OCI-LY7 (cell line): ENCODE results near the gene CLEC16A.

Source experiments
- CTCF ChIP-seq: fragments of 200-600 bp; sonication (generic); conservative IDR thresholded peaks from 2 replicates; pipeline ENCODE4 v1.5.1; 2014; ENCODE audit warnings: mild to moderate bottlenecking, antibody characterized with exemption, low read length, moderate library complexity, mixed read lengths
- EZH2phosphoT487 ChIP-seq: fragments of 200-600 bp; sonication (generic); IDR thresholded peaks from 2 replicates; pipeline ENCODE4 v1.6.1; 2018; ENCODE audit warnings: low read depth, borderline replicate concordance, mild to moderate bottlenecking, mixed run types, antibody characterized with exemption, low read length, moderate library complexity, mixed read lengths

- TF ChIP-seq CTCF (no peak), EZH2phosphoT487 (no peak)
These were observed 167.7 kb downstream of the CLEC16A start for GRCh38 chr16:11111856-11112634.
